HG03135 (cell line): ENCODE results near the gene DCAF11.

Experiments
- ATAC-seq: cut with Tn5 transposase; IDR thresholded peaks from one replicate; pipeline ENCODE4 v1.9.1; 2021; ENCODE audit warnings: mild to moderate bottlenecking, moderate library complexity; ENCODE audit not compliant: unreplicated experiment

The DCAF11 gene

DNA sequence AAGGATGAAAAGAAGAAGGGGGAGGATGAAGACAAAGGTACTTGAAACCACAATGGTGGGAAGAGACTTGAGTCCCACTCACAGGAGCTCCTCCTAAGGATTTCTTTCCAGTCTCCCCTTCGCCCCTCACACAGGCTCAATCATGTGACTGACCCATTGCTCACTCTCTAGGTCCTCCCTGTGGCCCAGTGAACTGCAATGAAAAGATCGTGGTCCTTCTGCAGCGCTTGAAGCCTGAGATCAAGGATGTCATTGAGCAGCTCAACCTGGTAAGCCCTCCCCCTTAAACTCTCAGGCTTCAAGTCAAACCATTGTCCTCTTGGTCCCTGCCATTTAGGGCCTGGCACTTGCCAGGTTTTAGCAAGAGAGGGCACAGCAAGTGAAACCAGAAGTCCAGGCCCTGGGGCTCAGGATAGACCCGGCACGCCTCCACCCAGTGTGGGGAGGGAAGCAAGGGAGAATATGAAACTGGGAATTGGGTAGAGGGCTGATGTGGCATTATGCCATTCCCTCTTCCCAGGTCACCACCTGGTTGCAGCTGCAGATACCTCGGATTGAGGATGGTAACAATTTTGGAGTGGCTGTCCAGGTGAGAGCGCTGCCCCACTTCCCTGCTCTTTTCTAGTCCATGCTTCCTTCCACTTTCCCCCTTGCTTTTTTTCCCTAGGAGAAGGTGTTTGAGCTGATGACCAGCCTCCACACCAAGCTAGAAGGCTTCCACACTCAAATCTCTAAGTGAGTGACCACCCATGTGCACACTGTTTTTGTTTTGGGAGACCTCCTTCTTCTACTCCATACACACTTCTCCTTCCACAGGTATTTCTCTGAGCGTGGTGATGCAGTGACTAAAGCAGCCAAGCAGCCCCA is 23.2 kb downstream of the DCAF11 start:
- no peak for ATAC-seq

DNA sequence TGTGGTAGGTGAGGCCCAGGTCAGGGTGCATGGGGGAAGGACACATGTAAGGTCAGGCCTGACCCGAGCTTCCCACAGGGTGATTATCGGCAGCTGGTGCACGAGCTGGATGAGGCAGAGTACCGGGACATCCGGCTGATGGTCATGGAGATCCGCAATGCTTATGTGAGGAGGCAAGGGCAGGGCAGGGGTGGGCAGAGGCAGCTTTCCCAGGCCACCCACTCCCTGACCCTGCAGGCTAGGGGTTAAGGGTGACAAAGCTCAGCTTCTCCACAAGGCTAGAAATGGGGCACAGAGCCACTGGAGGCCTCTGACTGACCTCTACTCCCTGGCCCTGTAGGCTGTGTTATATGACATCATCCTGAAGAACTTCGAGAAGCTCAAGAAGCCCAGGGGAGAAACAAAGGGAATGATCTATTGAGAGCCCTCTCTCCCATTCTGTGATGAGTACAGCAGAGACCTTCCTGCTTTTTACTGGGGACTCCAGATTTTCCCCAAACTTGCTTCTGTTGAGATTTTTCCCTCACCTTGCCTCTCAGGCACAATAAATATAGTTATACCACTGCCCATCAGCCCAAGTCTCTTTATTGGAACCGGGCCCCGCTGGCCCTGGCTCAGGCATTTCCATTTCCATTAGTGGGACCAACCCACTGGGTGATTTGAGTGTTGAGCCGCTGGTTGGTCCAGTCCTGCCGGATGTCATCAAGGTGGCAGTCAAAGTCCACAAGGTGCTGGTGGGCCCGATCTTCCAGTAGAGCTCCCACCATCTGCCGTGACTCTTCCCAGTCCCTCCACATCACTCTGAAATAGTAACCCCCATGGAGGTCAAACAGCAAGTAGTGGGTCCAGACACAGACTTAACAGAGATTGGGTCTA is 24.1 kb downstream of the DCAF11 start:
- ATAC-seq: no peak

DNA sequence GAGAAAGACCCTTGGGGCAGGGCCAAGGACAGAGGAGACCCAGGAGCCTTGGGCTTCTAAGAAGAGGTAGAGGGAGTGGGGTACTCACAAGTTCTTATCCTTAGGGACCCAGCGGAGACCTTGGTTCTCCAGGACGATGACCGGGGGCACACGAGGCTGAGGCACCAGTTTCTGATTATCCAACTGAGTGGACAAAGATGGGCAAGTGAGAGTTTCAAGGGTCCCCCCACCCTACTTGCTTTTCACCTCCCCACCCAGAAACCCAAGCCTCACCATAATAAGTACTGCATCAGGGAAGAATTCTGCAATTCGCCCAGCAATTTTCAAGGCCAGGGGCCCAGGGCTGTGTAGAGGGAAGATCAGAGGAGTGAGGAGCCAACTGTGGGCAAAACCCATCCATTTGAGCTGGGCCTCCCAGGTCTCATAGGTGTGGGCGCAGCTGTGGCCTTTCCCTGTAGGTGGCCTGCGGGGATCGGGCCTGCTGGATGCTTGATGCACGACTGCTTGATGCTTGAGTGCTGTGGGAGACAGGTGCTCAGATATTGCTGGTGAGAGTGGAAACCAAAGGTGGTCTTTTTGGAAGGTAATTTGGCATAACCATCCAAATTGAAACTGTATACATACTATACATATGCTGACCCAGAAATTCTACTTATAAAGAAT is 24.8 kb downstream of the DCAF11 start:
- ATAC-seq: no peak

DNA sequence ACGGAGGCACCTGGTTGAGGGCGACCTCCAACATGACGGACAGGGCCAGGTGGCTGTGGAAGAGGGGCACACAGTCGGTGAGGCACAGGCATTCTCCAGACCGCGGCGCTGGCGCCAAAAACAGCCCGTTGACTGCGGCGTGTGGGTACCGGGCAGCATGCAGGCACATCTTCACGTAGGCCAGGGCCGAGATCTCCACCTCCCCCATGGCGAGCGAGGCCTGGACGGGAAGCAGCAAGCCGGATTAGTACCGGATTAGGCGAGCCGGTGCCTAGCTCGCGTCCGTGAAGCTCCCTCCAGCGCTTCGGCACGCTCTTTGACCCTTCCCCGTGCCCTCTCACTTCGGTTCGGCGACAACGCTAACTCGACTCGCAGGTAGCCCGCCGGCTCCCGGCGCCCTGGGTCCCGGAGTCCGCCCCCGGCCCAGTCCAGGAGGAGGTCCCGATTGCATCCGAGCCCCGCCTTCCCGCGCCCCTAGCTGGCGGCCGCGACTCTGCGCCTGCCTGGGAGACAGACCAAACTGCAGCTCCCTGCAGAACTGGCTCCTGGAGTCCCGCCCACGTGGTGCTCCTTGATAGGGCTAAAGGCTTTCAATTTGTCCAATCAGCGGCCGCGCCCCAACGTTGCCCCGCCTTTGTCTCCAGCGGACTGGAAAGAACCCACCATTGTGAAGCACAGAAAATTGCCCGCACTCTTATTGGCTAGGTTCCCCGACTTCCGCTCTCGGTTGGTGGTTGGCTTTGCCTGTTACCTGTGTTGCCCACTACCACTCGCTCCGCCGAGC is 26.7 kb downstream of the DCAF11 start, which contains the start of gene EMC9:
Gene EMC9 (minus strand): TSS at position 495 of the 784 bp plus-strand sequence. CDS start 287 bp downstream, at position 208.
- ATAC-seq: peak; percentile 78

DNA sequence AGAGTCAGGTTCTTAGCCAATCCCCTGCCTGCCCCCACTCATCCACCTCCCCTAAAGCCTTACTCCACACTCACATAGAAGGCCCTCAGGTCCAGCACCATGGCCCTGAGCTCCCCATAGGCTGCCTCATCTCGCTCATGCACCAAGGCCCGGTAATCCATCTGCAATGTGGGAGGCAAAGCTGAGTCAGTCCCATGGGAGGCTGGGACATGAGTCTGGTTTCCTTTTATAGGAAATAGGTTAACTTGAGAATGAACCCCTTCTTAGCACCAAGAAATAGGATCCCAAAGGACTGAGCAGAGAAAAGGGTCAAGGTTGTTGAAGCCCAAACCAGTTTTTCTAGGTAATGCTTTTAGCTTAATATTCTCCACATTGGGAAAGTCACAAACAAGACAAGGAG is 28.9 kb downstream of the DCAF11 start:
- no peak for ATAC-seq

DNA sequence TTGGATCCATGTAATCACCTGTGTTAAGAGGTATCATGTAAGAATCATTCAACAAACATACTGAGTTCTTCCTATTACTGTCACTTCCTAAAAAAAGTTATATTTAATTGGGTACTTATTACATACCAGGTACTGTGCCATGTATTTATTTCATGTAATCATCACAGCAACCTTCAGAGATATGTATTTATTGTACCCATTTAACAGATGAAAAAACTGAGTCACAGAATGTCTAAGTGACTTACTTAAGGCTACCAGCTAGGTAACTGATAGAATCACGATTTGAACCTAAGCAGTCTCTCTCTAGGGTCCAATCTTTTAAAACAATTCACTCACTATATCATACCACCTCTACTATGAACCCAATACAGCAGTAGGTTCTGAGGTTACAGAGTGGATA is 29.9 kb downstream of the DCAF11 start:
- no peak for ATAC-seq

DNA sequence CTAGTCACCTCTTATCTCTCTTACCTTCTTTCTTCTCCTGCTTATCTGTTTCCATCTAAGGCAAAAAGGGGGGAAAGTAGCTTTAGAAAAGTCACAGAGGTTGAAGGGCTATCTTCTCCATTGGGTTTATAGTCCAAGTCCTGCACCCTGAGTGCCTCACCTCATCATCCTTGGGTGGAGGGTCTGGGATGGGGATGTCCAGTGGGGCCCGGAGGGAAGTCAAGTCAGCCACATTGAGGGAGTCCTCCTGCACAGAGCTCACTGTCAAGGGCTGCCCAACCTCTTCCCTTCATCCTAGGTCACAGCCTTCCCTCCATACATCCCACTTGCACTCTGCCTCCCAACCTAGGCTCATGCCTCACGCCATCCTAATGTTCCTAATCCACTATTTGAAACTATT is 30.6 kb downstream of the DCAF11 start:
- no peak for ATAC-seq

DNA sequence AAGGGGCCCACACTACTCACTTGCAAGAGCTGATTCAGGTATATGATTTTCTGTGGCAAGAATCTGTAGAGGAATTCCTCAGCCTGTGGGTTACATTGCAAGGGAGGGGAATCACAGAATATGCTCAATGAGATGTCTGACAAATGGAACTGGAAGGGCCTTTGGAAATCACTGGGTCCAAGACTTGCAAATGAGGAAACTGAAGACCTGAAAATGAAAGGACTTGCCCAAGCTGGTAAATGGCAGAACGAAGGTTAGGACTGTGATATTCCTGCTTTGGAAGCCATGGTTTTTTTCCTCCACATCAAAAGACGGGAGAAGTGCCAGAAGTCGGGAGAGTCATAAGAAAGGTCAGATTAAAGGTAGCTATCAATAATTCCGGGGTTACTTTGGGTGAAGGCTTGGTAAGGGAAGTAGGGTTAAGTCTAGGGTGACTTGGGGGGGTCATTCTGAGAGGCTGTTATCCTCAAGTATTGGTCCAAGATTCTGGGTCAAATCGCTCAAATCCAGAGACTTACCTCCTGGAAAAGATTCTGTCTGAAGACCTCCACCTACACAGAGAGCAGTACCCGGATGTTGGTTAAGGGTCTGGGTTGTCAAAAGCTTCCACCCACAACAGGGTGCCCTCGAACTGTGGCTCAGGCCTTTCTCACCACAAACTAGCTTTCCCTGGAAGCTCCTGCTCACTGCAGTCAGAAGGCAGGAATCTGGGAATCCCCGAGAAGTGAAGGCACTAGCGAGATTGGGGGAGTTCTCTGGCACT is 31.3 kb downstream of the DCAF11 start:
- ATAC-seq: no peak

DNA sequence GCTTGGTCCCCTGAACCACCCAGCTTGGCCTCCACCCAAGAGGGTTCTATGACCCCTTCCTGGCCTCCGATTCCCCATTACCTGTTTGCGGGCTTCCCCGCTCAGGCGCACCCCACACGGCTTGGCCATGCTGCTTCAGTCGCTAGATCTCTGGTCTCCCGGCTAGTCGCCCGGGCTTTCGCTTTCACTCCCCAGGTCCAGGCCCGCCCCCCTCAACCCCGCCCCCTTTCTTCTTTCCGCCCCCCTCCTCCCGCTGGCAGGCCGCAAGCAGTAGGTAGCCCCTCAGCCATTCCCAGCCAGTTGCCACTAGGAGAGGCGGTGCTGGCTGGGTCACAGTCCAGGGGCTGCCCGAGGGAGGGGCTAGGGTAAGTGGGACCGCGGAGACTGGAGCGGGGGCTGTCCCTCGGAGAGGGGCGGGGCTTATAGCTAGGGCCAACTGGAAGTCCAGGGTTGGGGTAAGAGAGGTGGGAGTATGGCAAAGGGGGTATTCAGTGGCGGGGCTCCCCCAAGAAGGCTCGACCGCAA is 31.9 kb downstream of the DCAF11 start, which contains the start of gene PSME2:
Gene PSME2 (minus strand): TSS at position 158 of the 525 bp plus-strand sequence. CDS start 29 bp downstream, at position 129.
- peak; percentile 59 for ATAC-seq

DNA sequence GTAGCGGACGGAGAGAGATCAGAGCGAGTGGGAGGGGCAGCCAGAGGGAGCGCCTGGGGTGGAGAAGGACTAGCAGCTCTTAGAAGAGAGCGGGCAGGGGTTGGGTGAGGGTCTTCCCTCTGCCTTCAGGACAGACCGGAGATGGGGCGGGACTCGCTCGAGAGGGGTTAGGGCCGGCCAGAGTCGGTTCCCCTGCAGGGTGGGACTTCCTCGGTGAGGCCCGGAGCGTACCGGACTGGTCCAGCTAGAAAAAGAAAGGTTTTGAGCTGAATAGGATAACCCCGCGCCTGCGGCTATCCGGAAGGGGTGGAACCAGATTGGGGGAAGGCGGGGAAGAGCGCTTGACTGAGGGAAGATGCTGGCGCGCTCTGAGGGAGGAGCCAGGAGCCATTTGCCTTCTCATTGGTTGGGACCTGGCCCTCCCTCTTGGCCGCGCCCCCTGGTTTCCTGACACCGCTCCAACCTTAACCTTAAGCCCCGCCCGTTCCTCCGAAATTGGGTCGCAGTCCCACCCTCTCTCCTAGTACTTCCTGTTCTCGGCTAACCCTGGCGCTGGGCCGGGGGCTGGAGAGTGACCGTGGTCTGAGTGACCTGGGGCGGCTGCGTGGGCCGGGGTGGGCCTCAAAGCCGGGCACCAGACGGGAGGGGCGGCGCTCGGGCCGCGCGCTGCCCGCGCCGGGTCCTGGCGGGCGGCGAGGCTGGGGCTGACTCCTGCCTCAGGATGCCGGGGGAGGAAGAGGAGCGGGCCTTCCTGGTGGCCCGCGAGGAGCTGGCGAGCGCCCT is 32.6 kb downstream of the DCAF11 start, which contains the start of gene RNF31:
Gene RNF31 (plus strand): TSS at position 521 of the 783 bp plus-strand sequence. CDS start 201 bp downstream, at position 722.
- ATAC-seq: peak; percentile 79

DNA sequence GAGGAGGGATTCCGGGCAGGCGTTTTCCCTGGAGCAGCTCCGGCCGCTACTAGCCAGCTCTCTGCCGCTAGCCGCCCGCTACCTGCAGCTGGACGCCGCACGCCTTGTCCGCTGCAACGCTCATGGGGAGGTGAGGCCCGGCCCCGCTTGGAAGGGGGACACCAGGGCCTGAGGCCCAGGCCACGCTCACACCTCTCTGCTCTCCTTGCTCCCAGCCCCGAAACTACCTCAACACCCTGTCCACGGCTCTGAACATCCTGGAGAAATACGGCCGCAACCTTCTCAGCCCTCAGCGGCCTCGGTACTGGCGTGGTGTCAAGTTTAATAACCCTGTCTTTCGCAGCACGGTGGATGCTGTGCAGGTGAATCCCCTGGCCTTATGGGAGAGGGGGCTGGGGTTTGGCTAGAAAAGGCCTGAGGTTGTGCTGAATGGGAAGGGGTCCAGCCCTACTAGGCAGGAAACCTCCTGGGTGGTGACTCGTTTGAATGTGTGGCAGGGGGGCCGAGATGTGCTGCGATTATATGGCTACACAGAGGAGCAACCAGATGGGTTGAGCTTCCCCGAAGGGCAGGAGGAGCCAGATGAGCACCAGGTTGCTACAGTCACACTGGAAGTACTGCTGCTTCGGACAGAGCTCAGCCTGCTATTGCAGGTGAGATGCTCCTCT is 33.3 kb downstream of the DCAF11 start:
- no peak for ATAC-seq

DNA sequence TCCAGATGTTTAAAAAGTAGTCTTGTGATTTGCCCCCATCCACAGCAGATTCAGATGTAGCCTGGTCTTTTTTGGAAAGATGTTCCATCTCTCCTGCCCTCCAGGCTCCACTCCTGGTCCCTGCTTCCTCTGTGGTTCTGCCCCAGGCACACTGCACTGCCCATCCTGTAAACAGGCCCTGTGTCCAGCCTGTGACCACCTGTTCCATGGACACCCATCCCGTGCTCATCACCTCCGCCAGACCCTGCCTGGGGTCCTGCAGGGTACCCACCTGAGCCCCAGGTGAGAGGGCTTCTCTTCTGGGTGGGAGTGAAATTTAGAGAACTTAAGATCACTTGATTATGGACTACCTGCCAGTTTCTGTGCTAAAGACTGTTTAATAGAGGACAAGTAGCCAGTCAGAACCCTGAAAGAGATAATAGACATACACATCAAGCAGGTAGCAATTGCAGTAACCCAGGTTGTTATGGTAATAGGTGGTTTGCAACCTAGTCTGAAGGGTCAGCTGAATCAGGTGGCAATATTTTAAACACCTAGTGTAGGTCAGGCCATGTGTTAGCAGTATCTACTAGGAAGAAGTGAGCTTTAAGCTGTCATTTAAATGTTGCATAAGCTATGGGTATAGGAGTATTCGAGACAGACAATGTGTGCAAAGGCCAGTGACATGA is 34.9 kb downstream of the DCAF11 start:
- no peak for ATAC-seq

DNA sequence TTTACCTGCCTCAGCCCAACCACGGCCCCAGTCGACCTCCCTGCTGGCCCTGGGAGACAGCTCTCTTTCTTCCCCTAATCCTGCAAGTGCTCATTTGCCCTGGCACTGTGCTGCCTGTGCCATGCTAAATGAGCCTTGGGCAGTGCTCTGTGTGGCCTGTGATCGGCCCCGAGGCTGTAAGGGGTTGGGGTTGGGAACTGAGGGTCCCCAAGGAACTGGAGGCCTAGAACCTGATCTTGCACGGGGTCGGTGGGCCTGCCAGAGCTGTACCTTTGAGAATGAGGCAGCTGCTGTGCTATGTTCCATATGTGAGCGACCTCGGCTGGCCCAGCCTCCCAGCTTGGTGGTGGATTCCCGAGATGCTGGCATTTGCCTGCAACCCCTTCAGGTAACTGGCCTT is 35.5 kb downstream of the DCAF11 start:
- no peak for ATAC-seq

DNA sequence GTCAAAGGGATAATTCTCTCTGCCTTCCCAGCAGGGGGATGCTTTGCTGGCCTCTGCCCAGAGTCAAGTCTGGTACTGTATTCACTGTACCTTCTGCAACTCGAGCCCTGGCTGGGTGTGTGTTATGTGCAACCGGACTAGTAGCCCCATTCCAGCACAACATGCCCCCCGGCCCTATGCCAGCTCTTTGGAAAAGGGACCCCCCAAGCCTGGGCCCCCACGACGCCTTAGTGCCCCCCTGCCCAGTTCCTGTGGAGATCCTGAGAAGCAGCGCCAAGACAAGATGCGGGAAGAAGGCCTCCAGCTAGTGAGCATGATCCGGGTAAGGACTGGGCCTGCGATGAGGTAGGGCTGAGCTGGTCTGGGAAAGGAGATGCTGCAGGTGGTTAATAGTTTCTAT is 36.0 kb downstream of the DCAF11 start:
- ATAC-seq: no peak

DNA sequence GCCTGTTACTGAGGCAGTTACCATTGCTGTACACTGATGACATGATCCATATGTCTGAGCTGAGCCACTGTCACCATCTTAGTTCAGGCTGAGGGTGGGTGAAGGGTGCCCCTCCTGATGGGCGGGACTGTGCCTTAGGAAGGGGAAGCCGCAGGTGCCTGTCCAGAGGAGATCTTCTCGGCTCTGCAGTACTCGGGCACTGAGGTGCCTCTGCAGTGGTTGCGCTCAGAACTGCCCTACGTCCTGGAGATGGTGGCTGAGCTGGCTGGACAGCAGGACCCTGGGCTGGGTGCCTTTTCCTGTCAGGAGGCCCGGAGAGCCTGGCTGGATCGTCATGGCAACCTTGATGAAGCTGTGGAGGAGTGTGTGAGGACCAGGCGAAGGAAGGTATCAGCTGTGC is 36.4 kb downstream of the DCAF11 start:
- ATAC-seq: no peak

DNA sequence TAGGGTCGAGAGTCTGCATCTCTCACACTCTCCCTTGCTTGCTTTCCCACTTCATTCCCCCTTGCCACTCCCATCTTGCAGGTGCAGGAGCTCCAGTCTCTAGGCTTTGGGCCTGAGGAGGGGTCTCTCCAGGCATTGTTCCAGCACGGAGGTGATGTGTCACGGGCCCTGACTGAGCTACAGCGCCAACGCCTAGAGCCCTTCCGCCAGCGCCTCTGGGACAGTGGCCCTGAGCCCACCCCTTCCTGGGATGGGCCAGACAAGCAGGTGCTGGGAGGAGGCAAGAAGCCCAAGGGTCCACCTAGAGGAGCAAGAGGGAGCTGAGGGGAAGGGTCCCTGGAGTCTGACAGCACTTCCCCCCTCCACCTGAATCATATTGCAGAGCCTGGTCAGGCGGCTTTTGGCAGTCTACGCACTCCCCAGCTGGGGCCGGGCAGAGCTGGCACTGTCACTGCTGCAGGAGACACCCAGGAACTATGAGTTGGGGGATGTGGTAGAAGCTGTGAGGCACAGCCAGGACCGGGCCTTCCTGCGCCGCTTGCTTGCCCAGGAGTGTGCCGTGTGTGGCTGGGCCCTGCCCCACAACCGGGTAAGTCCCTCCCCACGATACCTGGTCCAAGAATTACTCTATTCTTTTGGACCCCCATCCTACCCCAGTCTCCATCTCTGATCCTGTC is 37.0 kb downstream of the DCAF11 start:
- ATAC-seq: no peak

DNA sequence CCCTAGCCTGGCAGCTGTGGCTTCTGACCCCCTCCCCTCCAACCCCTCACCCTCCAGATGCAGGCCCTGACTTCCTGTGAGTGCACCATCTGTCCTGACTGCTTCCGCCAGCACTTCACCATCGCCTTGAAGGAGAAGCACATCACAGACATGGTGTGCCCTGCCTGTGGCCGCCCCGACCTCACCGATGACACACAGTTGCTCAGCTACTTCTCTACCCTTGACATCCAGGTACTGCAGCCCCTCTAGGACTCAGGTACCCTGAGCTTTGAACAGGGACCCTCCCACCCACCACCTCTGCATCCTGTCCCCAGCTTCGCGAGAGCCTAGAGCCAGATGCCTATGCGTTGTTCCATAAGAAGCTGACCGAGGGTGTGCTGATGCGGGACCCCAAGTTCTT is 40.5 kb downstream of the DCAF11 start:
- no peak for ATAC-seq
